MM.1S (cell line): ENCODE results near the gene ZBTB7C.

Experiments used
- DNase-seq: peaks from one replicate; pipeline ENCODE4 v3.0.0-alpha.2; 2015
- H2AFZ ChIP-seq: fragments of 300-600 bp; sonication (generic); 2 replicates; pipeline ENCODE4 v1.6.0; 2016; ENCODE audit warnings: antibody characterized with exemption, low read length
- H3F3A ChIP-seq: fragments of 300-600 bp; sonication (generic); 2 replicates; pipeline ENCODE4 v1.6.1; 2016; ENCODE audit warnings: mild to moderate bottlenecking, antibody characterized with exemption, low read length, moderate library complexity, mixed read lengths; ENCODE audit not compliant: insufficient read depth
- H3K27ac ChIP-seq: fragments of 300-600 bp; sonication (generic); 2 replicates; pipeline ENCODE4 v1.5.1; 2016; ENCODE audit warnings: mild to moderate bottlenecking, low read length
- H3K27me3 ChIP-seq: fragments of 300-600 bp; sonication (generic); replicated peaks from 2 replicates; pipeline ENCODE4 v1.6.0; 2016; ENCODE audit warnings: low read length; ENCODE audit not compliant: insufficient read depth
- H3K36me3 ChIP-seq: fragments of 300-600 bp; sonication (generic); replicated peaks from 2 replicates; pipeline ENCODE4 v1.6.1; 2016; ENCODE audit warnings: mild to moderate bottlenecking, low read length, mixed read lengths; ENCODE audit not compliant: insufficient read depth
- H3K4me1 ChIP-seq: fragments of 300-600 bp; sonication (generic); 2 replicates; pipeline ENCODE4 v1.6.1; 2016; ENCODE audit warnings: low read length, mixed read lengths
- H3K4me2 ChIP-seq: fragments of 300-600 bp; sonication (generic); 2 replicates; pipeline ENCODE4 v1.6.0; 2016; ENCODE audit warnings: low read depth, low read length
- H3K4me3 ChIP-seq: fragments of 300-600 bp; sonication (generic); 2 replicates; pipeline ENCODE4 v1.5.1; 2016; ENCODE audit warnings: low read length, mixed read lengths
- H3K79me2 ChIP-seq: fragments of 300-600 bp; sonication (generic); 2 replicates; pipeline ENCODE4 v1.6.1; 2016; ENCODE audit warnings: mixed run types, low read length, mixed read lengths
- H3K9ac ChIP-seq: fragments of 300-600 bp; sonication (generic); 2 replicates; pipeline ENCODE4 v1.6.1; 2016; ENCODE audit warnings: low read length, mixed read lengths
- H3K9me2 ChIP-seq: fragments of 300-600 bp; sonication (generic); replicated peaks from 2 replicates; pipeline ENCODE4 v1.6.1; 2016; ENCODE audit warnings: mild to moderate bottlenecking, low read length, mixed read lengths; ENCODE audit not compliant: insufficient read depth
- H3K9me3 ChIP-seq: fragments of 300-600 bp; sonication (generic); replicated peaks from 2 replicates; pipeline ENCODE4 v1.6.1; 2016; ENCODE audit warnings: mild to moderate bottlenecking, low read length, mixed read lengths; ENCODE audit not compliant: insufficient read depth
- H4K20me1 ChIP-seq: fragments of 300-600 bp; sonication (generic); 2 replicates; pipeline ENCODE4 v1.6.1; 2016; ENCODE audit warnings: mild to moderate bottlenecking, low read length, moderate library complexity, mixed read lengths; ENCODE audit not compliant: insufficient read depth
- CTCF ChIP-seq: fragments of 300-600 bp; sonication (generic); IDR thresholded peaks from 2 replicates; pipeline ENCODE4 v1.5.1; 2016; ENCODE audit warnings: antibody characterized with exemption, low read length, mixed read lengths
- EZH2 ChIP-seq: fragments of 300-600 bp; sonication (generic); optimal IDR thresholded peaks from 2 replicates; pipeline ENCODE3; 2017; ENCODE audit warnings: low read depth, mild to moderate bottlenecking, antibody characterized with exemption, low read length, mixed read lengths
- EZH2phosphoT487 ChIP-seq: fragments of 300-600 bp; sonication (generic); IDR thresholded peaks from 2 replicates; pipeline ENCODE4 v1.6.1; 2018; ENCODE audit warnings: antibody characterized with exemption, low read length

ZBTB7C gene

DNA sequence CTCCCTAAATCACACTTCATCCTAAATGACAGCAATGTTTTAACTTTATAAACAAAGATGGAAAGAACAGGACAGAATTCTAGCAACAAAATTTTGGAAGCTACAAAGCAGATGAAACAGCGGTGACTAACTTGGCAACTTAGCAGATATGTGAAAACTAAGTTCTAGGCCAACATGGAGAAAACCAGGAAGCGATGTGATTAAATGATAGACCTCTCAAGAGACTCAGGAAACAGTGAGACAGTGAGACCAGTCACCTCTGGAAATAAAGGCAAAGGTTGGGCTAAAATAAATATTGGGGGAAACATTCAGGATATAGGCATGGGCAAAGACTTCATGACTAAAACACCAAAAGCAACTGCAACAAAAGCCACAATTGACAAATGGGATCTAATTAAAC, 24.4 kb upstream of the ZBTB7C start:
- H2AFZ ChIP-seq = no peak overlapping the region
- no peaks in the 10 kb centered on the region for H4K20me1 ChIP-seq
- H3K27ac ChIP-seq = no peak overlapping the region
- H3K36me3 ChIP-seq = no peaks in the 10 kb centered on the region
- no peak overlapping the region for H3K4me3 ChIP-seq
- no peak for TF ChIP-seq CTCF
- TF ChIP-seq EZH2 = no peak
- TF ChIP-seq EZH2phosphoT487 = no peak
- no peak overlapping the region for H3K9ac ChIP-seq
- H3K9me2 ChIP-seq = no peaks in the 10 kb centered on the region
- H3F3A ChIP-seq = no peaks in the 10 kb centered on the region
- no peak for DNase-seq
- no peaks in the 10 kb centered on the region for H3K27me3 ChIP-seq
- no peak overlapping the region for H3K4me2 ChIP-seq
- H3K79me2 ChIP-seq = no peaks in the 10 kb centered on the region
- H3K4me1 ChIP-seq = no peaks in the 10 kb centered on the region
- H3K9me3 ChIP-seq = no peaks in the 10 kb centered on the region

DNA sequence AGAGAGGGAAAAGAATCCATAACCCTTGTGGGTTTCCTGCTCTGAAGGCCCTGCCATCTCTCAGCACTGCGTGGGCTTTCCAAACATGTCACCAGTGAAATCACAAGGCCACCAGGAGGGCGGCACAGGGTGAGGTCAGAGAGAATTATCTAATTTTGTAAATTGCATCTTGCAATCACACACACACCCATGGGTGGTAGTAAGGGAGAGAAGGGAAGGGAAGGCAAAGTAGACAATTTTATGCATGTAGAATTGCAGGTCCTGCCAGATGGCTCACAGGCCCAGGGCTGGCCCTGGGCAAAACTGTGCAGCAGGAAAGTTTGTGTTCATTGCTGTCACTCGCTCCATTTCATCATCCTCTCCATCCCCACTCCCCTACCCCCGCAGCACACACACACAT, 21.0 kb upstream of the ZBTB7C start:
- no peaks in the 10 kb centered on the region for H3K36me3 ChIP-seq
- no peak for DNase-seq
- no peaks in the 10 kb centered on the region for H4K20me1 ChIP-seq
- H3K79me2 ChIP-seq = no peaks in the 10 kb centered on the region
- H3K4me1 ChIP-seq = no peaks in the 10 kb centered on the region
- no peaks in the 10 kb centered on the region for H3K27me3 ChIP-seq
- H3K27ac ChIP-seq = no peak overlapping the region
- H3K4me2 ChIP-seq = no peak overlapping the region
- H3K9ac ChIP-seq = no peak overlapping the region
- H3K9me3 ChIP-seq = no peaks in the 10 kb centered on the region
- no peak overlapping the region for H3K4me3 ChIP-seq
- no peaks in the 10 kb centered on the region for H3K9me2 ChIP-seq
- TF ChIP-seq CTCF = no peak
- TF ChIP-seq EZH2phosphoT487 = no peak
- no peak for TF ChIP-seq EZH2
- H3F3A ChIP-seq = no peaks in the 10 kb centered on the region
- no peak overlapping the region for H2AFZ ChIP-seq

- no peak for TF ChIP-seq EZH2phosphoT487
- Histone ChIP-seq H3K4me1 (no peaks in the 10 kb centered on the region), H3K79me2 (no peaks in the 10 kb centered on the region), H3K4me2 (no peak overlapping the region), H3K9me2 (no peaks in the 10 kb centered on the region), H4K20me1 (no peaks in the 10 kb centered on the region), H3K9me3 (no peaks in the 10 kb centered on the region), H3K36me3 (no peaks in the 10 kb centered on the region), H3K27me3 (no peaks in the 10 kb centered on the region), H2AFZ (no peak overlapping the region), H3K27ac (no peak overlapping the region), H3F3A (no peaks in the 10 kb centered on the region), H3K4me3 (no peak overlapping the region), H3K9ac (no peak overlapping the region)
- no peak for DNase-seq
Observed at GRCh38 chr18:48428475-48429177, 19.4 kb upstream of the ZBTB7C start.

DNA sequence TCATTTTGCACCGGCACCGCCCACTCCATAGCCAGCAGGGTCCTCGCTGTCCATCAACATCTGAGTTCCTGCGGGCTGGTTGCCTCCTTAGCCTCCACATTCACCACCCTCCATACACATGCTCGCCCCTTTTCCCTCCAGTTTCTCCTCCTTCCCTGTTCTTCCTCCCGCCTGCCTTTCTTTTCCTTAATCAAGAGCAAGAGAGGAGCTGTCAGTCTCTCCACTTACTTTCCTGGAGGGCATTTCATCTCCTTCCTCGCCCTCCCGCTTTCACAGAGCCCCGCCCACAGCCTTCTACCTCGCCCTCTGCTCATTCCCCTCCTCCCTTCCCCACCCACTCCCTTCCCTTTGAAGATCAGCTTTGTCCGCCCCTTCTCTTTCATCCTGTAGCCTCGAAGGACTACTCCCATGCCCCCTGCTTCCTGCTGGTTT, 13.8 kb upstream of the ZBTB7C start:
- Histone ChIP-seq H3K9me2 (no peaks in the 10 kb centered on the region), H3K79me2 (no peaks in the 10 kb centered on the region), H3F3A (no peaks in the 10 kb centered on the region), H3K27me3 (no peaks in the 10 kb centered on the region), H3K27ac (no peak overlapping the region), H3K4me2 (no peak overlapping the region), H3K9ac (no peak overlapping the region), H3K9me3 (no peaks in the 10 kb centered on the region), H4K20me1 (no peaks in the 10 kb centered on the region), H3K4me3 (no peak overlapping the region), H2AFZ (no peak overlapping the region), H3K36me3 (no peaks in the 10 kb centered on the region), H3K4me1 (no peaks in the 10 kb centered on the region)
- DNase-seq = no peak
- TF ChIP-seq EZH2 = no peak
- no peak for TF ChIP-seq CTCF
- no peak for TF ChIP-seq EZH2phosphoT487
